PFSK-1 (cell line): Measurements from ENCODE around the gene MED27.

Source experiments
- FOXP2 ChIP-seq: optimal IDR thresholded peaks from 2 replicates; pipeline ENCODE3; 2011; ENCODE audit warnings: borderline replicate concordance, control low read depth, inconsistent platforms; ENCODE audit not compliant: insufficient read depth; ENCODE audit errors: extremely low read length, extremely low read depth
- POLR2AphosphoS5 ChIP-seq: IDR thresholded peaks from 2 replicates; pipeline ENCODE4 v1.6.1; 2012; ENCODE audit warnings: low read depth, mild to moderate bottlenecking, control low read depth, low read length, moderate library complexity
- REST ChIP-seq, 2 experiments: IDR thresholded peaks; 2 replicates each; pipeline versions ENCODE4 v1.6.1 to v1.8.0; 2011 to 2012; ENCODE audit warnings: low read depth in 2 of 2, low read length in 2 of 2, control low read depth in 1 of 2, inconsistent platforms in 1 of 2, mild to moderate bottlenecking in 1 of 2, moderate library complexity in 1 of 2; ENCODE audit not compliant: insufficient read depth in 1 of 2
- SIN3A ChIP-seq: IDR thresholded peaks from 2 replicates; pipeline ENCODE4 v1.6.1; 2012; ENCODE audit warnings: mild to moderate bottlenecking, low read length, moderate library complexity, borderline replicate concordance; ENCODE audit not compliant: insufficient read depth
- TAF1 ChIP-seq: IDR thresholded peaks from 2 replicates; pipeline ENCODE4 v1.6.1; 2012; ENCODE audit warnings: low read length, control low read depth, borderline replicate concordance; ENCODE audit not compliant: insufficient read depth

- TF ChIP-seq POLR2AphosphoS5 = no peak
- TF ChIP-seq SIN3A = no peak
- TF ChIP-seq TAF1 = no peak
- TF ChIP-seq REST (IDR thresholded peaks at IDR 0.05; ENCODE audit: insufficient read depth in 1 of 2, low read depth in 2 of 2, low read length in 2 of 2) = no peak
- TF ChIP-seq FOXP2 = no peak
These were observed 113.8 kb downstream of the MED27 start for GRCh38 chr9:131965841-131966240.
